ENCODE data around the gene ZBTB11.
"Not testable (repeated sequence)": the region's sequence is repeated elsewhere in the genome, so short reads cannot be mapped to it uniquely, and the experiment has no call there.

Gene ZBTB11

GRCh38 chr3:101643009-101643844, 33.7 kb downstream of the ZBTB11 start:
- no peak for DNase-seq (ENCODE audit: low read depth)

- DNase-seq (ENCODE audit: low read depth), result no peak
Observed at GRCh38 chr3:101642441-101642840, 34.5 kb downstream of the ZBTB11 start.

GRCh38 chr3:101641397-101642115, 35.4 kb downstream of the ZBTB11 start:
- DNase-seq (ENCODE audit: low read depth), result not testable (repeated sequence)

- DNase-seq (ENCODE audit: low read depth), result no peak
Observed at GRCh38 chr3:101640256-101640655, 36.7 kb downstream of the ZBTB11 start.

GRCh38 chr3:101639280-101639963, 37.5 kb downstream of the ZBTB11 start:
- DNase-seq (ENCODE audit: low read depth), result no peak

GRCh38 chr3:101638261-101638745, 38.6 kb downstream of the ZBTB11 start:
- no peak for DNase-seq (ENCODE audit: low read depth)

- DNase-seq (ENCODE audit: low read depth), result no peak
Observed at GRCh38 chr3:101637451-101637850, 39.5 kb downstream of the ZBTB11 start.

- peak; percentile 67 for DNase-seq (ENCODE audit: low read depth)
Observed at GRCh38 chr3:101635954-101636798, 40.8 kb downstream of the ZBTB11 start.

GRCh38 chr3:101635345-101635744, 41.6 kb downstream of the ZBTB11 start:
- DNase-seq (ENCODE audit: low read depth), result no peak

- DNase-seq (ENCODE audit: low read depth), result no peak
Observed at GRCh38 chr3:101634591-101635196, 42.2 kb downstream of the ZBTB11 start.

- DNase-seq (ENCODE audit: low read depth), result no peak
Observed at GRCh38 chr3:101633186-101633585, 43.7 kb downstream of the ZBTB11 start.

GRCh38 chr3:101632586-101632985, 44.3 kb downstream of the ZBTB11 start:
- DNase-seq (ENCODE audit: low read depth), result no peak

GRCh38 chr3:101631959-101632358, 45.0 kb downstream of the ZBTB11 start:
- not testable (repeated sequence) for DNase-seq (ENCODE audit: low read depth)

- DNase-seq (ENCODE audit: low read depth), result no peak
Observed at GRCh38 chr3:101631098-101631796, 45.7 kb downstream of the ZBTB11 start.

GRCh38 chr3:101629219-101629618, 47.7 kb downstream of the ZBTB11 start:
- DNase-seq (ENCODE audit: low read depth), result no peak

GRCh38 chr3:101625879-101626278, 51.1 kb downstream of the ZBTB11 start:
- no peak for DNase-seq (ENCODE audit: low read depth)

GRCh38 chr3:101624857-101625256, 52.1 kb downstream of the ZBTB11 start:
- no peak for DNase-seq (ENCODE audit: low read depth)

GRCh38 chr3:101623656-101624055, 53.3 kb downstream of the ZBTB11 start:
- no peak for DNase-seq (ENCODE audit: low read depth)

GRCh38 chr3:101619734-101620133, 57.2 kb downstream of the ZBTB11 start:
- DNase-seq (ENCODE audit: low read depth), result no peak

- no peak for DNase-seq (ENCODE audit: low read depth)
Observed at GRCh38 chr3:101618726-101619125, 58.2 kb downstream of the ZBTB11 start.

- no peak for DNase-seq (ENCODE audit: low read depth)
Observed at GRCh38 chr3:101617478-101617877, 59.5 kb downstream of the ZBTB11 start.
